ENCODE results near the gene SUPT20H.

GRCh38 chr13:36966404-36966803, 93.1 kb downstream of the SUPT20H start:
- no peak for TF ChIP-seq CTCF (conservative IDR thresholded peaks at IDR 0.05; ENCODE audit: low read depth, low read length)
- no peak for TF ChIP-seq EZH2 (IDR thresholded peaks at IDR 0.05; ENCODE audit: low read length, unreplicated experiment)
